NOMO-1 (cell line): ENCODE data around the gene EXOC4.
A peak's percentile ranks its signal among the peaks of the same experiment; 100 is the strongest.

Experiments
- DNase-seq, 2 experiments: peaks; one replicate each; lab custom pipeline; 2025; ENCODE audit not compliant: unreplicated experiment in 2 of 2; lab: John Stamatoyannopoulos, UW

The EXOC4 gene

DNA sequence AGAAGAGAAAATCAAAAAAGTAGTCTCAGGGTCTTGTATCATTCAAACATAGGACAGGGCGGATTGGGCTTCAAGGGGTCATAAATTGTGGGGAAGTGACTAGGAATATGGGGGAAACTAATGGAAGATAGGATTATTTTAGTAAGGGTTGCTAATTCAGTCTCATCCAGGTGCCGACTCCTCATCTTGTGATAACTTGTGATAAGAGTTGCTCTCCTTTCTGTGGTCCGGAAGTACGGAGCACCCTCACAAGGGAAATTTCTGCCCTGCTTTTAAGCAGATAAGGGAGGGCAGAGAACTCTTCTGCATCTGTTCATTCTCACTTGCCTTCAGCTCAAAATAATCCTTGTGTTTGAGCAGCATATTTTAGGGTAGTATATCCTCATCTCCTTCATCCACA, 437.9 kb downstream of the EXOC4 start:
- DNase-seq: no peak

- no peak for DNase-seq
Measured at GRCh38 chr7:133691727-133692610, 439.1 kb downstream of the EXOC4 start.

DNA sequence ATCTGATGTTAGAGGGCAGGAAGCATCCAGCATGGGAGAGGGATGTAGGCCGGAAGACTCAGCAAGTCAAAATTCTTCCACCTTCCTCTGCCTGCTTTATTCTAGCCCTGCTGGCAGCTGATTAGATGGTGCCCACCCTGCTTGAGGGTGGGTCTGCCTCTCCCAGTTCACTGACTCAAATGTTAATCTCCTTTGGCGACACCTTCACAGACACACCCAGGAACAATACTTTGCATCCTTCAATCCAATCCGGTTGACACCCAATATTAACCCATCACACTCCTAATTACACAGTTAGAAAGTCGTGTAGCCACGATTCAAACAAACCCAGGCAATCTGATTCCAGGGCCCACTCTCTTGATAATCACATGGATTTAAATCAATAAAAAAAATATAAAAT, 440.4 kb downstream of the EXOC4 start:
- DNase-seq: no peak

DNA sequence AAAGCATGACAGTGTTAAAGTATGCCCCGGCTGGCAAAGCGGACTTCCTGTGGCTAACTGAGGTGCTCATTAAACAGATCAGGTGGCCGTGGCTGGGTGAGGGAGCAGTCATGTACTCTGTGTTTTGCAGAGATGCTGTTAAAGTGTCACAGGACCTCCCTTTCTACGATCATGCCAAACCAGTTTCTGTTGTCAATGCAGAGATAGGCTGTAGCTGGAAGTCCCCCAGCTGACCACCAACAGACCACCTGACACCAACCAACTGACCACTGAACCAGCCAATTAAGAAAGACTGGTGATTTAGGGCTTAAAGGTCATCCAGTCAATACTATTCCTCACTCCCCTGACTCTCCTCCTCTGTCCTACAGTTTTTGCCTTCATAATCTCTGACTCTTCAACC, 443.2 kb downstream of the EXOC4 start:
- no peak for DNase-seq

GRCh38 chr7:133697585-133697984, 444.7 kb downstream of the EXOC4 start:
- DNase-seq: no peak

DNA sequence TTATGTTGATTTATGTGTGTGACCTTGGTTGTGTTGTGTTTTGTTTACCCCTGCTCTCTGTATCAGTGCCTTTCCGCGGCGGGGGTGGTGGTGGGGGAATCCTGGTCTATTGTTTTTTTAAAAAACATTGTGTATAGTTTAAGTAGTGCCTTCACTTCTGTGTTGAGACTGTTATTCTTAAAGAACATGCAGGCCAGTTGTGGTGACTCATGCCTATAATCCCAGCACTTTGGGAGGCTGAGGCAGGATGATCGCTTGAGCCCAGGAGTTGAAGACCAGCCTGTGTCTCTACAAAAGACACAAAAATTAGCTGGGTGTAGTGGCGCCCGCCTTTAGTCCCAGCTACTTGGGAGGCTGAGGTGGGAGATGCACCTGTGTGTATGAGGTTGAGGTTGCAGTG, 445.2 kb downstream of the EXOC4 start:
- no peak for DNase-seq

DNA sequence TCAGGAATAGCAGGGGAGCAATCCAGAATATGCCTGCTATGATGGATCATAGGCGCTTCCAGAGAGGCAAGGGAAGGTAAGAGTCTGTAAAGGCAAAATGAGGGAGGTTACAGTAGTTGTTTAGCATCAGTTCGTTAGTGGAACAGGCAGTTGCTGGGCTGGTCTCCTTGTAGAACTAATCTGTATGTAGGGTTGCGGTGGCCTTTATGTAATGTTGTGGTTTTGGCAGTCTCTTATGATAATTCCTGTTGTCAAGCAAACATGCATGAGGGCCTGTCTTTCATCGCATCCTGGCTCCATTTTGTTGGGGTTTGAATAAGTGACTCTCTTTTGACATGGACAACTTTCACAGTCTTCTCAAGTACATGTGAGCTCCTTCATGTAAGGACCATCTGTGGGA, 446.5 kb downstream of the EXOC4 start:
- DNase-seq: peak; percentile 64 to 76

DNA sequence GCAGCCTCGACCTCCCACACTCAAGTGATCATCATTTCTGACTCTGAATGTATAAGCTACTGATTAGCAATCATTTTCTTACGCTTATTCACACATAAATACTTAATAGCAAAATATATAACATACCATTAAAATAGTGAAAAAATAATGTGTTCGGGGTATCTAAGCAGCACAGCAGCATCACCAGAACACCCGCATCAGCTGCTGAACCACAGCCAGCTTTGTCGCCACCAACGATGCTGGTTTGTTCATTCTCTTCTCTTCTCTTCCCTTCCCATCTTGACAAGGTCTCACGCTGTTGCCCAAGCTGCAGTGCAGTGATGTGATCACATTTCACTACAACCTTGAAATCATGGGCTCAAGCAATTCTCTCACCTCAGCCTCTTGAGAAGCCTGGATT, 449.2 kb downstream of the EXOC4 start:
- DNase-seq: no peak

- no peak for DNase-seq
Measured at GRCh38 chr7:133702960-133703359, 450.1 kb downstream of the EXOC4 start.

- DNase-seq: no peak
Measured at GRCh38 chr7:133703547-133703946, 450.7 kb downstream of the EXOC4 start.

- DNase-seq: no peak
Measured at GRCh38 chr7:133704453-133704852, 451.6 kb downstream of the EXOC4 start.

DNA sequence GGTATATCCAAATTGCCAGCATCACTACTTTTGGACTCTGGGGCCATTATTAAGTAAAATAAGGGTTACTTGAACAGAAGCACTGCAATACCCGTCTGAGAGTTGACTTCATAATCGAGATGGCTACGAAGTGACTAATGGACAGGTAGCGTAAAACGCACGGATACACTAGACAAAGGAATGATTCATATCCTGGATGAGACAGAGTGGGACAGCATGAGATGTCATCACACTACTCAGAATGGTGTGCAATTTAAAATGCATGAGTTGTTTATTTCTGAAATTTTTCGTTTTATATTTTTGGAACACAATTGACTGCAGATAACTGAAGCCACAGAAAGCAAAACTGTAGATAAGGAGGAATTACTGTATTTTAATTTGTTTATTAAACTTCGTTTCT, 452.7 kb downstream of the EXOC4 start:
- DNase-seq: peak in 1 of 2 experiments; percentile 9

- DNase-seq: no peak
Measured at GRCh38 chr7:133706016-133706415, 453.1 kb downstream of the EXOC4 start.

DNA sequence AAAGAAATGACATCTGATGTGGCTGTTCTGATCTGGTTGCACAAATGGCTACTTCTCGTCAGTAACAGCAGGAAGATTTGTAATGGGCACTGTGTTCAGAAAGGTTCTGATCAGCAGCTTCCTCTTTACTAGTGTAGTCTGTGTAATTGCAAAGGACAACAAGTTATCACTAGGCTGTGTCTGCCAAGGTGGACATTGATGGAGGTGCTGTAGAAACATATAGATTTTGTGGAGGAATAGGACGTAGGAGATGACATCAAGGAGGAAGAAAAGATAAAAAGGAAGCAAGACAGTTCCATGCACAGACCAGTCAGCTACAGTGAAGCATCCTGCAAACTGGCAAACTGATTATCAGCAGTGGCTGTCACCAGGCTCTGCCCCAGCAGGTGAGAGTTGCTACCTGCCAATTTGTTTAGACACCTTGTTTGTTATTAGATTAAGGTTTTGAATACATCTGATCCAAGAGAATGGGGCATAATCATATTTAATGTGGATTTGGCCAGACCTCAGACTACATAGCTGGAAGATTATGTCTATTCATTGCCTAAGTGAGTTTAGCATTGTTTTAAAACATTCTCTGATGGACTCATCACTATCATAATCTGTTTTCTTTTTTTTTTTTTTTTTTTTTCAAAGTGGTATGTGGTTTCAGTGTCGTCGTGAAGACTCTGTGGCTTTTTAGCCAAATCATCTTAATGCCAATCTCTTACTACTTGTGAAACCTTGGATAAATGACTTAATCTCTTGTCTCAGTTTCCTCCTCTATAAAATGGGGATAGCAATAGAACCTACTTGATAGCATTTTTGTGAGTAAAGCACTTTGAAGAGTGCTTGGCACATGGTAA, 456.4 kb downstream of the EXOC4 start:
- peak in 1 of 2 experiments; percentile 23 for DNase-seq

GRCh38 chr7:133712544-133712943, 459.7 kb downstream of the EXOC4 start:
- no peak for DNase-seq

- DNase-seq: no peak
Measured at GRCh38 chr7:133714654-133715053, 461.8 kb downstream of the EXOC4 start.

DNA sequence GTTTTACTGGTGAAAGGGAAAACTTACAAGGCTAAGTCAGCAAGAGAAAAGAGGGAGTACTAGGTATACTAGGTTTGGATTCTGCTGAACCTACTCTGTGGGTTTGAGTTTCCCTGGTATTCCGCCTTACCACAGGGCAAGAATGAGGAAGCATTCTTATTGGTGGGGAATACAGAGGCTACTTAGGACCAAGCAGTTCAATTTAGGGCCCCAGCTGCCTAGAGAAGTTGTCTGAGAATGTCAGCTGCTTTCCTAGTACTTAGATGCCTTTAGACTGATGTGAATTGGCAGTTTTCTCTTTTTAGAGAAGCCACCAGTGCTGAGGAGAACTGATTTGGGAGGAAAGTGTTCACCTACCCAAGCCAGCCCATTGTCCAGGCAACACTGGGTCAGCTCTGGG, 465.3 kb downstream of the EXOC4 start:
- DNase-seq: no peak

DNA sequence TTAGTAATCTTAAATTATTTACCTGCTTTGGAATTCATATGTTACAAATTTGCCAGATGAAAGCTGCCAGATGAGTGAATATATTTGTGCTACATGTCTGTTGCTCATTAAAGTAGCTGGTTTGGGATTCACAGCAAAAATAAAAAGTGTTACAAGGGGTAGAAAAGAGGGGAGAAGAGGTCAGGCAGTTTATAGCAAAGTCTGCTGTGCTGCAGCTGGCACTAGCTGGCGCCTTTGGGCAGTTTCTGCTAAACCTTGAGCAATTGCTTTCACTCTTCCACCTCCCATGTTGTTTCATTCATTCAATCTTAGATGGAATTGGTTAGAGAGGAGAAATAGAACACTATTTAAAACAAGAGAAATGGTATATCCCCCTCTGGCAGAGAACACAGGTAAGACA, 470.2 kb downstream of the EXOC4 start:
- no peak for DNase-seq

- no peak for DNase-seq
Measured at GRCh38 chr7:133724148-133724547, 471.3 kb downstream of the EXOC4 start.

GRCh38 chr7:133724694-133725093, 471.8 kb downstream of the EXOC4 start:
- DNase-seq: no peak

DNA sequence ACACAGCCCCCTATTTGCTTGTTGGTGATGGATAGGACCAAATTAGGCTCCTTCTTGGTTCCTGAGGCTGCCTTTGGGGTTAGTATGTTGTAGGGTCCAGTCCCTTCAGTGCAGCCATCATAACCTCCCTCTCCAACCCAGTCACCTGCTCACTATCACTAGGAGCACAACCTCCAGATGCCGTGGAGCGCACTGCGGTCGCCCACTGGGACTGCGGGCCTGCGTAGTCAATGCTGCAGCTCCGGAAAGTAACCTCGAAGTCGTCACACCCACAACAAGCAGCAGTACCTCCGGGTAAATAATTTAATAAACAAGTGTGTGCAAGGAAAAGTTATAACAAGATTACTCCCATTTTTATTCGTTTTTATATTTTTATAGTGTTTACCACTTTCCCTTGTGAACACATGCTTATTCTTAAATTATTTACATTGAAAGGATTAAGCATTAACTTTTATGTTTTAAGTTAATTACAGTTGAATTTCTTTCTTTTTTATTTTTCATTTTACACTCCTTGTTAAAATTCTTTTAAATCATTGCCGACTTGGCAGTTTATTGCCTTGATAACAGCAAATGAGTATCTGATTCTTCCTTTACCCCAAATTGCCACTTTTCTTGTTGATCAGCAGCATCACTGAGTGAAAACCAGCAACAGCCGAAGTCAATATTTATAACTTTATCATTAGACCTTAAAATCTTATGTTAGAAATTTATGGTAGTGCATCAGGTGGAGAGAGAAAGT, 474.8 kb downstream of the EXOC4 start:
- DNase-seq: no peak
